ENCODE data around the gene HDAC4.

HDAC4 gene

GRCh38 chr2:239061824-239062570 lies 338.8 kb downstream of the HDAC4 start:
- no peak for DNase-seq (ENCODE audit: low read depth)

DNA sequence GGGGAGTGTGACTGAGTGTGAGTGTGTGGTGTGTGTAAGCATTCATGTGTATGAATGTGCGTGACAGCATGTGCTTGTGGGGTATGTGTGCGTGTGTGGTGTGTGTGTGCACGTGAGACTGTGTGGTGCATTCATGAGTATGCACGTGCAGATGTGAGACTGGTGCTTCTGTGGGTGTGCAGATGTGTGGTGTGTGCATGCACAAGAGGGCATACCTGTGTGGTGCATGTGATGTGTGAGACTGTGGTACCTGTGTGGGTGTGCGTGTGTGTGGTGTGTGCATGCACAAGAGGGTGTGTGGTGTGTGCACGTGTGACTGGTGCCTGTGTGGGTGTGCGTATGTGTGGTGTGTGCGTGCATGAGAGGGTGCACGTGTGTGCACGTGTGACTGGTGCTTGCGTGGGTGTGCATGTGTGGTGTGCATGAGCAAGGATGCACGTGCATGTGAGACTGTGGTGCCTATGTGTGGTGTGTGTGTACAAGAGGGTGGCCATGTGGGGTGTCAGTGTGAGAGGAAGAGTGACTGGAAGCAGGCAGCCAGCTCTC lies 339.6 kb downstream of the HDAC4 start:
- no peak for DNase-seq (ENCODE audit: low read depth)

- no peak for DNase-seq (ENCODE audit: low read depth)
Measured at GRCh38 chr2:239060676-239061075, 340.1 kb downstream of the HDAC4 start.

DNA sequence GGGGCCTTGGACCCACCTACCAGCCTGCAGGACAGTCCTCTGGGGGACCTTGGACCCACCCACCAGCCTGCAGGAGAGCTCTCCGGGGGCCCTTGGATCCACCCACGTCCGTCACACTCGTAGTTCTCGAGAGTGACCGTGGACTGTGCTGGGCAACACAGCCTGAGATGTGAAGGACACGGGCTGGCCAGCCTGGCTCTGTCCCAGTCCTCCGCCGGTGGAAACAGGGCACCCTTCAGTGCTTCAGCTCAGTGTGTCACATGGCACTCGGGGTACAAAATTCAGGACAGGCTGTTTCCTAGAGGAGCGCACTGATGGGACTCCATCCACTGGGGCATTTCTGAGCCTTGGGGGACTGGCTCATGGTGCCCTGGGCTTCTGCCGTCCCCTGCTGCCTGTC lies 341.0 kb downstream of the HDAC4 start:
- no peak for DNase-seq (ENCODE audit: low read depth)

- DNase-seq (ENCODE audit: low read depth), result no peak
Measured at GRCh38 chr2:239058766-239059165, 342.1 kb downstream of the HDAC4 start.

GRCh38 chr2:239057533-239057932 lies 343.3 kb downstream of the HDAC4 start:
- no peak for DNase-seq (ENCODE audit: low read depth)

DNA sequence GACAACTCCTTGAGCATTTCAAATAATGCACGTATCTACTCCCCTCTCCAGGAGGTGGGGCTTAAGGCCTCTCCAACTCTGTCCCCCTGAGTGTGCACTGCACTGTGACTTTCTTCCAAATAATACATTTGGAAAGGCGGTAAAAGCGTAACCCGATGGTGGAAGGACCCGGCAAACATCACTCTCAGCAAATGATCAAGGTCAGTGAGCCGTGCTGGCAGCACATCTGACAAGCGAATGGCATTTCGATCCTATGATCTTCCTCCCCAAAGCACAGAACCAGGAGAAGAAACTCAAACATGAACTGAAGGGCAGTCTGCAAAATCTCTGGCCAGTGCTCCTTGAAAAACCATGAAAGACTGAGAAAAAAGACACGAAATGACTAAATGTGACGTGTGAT lies 344.2 kb downstream of the HDAC4 start:
- DNase-seq (ENCODE audit: low read depth), result no peak

DNA sequence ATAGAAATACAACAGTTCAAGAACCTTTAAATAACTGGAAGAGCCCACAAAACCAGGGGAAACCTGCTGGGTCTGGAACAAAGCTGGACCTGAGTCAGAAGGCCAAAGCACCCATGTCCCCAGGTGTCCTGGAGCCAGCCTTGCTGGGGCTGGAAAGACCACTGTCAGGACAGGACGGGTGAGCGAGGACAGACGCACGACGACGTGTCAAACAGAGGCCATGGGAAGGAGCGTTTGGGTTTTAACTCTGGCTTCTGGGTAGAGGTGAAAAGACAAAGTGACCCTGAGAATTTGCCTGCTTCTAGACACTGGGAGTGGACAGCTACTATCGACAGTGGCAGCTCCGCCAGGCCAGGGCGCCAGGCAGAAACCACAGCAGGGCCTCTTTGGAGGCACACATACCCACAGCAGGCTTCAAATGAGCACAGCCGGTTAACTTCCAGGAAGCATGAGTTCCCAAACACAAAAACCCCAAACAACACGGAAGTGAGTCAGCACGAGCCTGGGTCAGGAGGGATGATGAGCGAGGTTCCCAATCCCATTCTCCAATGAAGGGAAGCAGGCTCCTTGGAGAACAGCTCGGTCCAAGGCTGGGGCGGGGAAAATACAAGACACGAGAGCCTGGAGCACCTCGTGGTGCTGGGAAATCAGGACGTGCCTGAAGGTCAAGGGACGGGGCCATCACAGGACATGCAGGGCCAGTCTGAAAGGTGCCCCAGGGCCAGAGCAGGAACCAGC lies 344.9 kb downstream of the HDAC4 start:
- DNase-seq (ENCODE audit: low read depth), result no peak

DNA sequence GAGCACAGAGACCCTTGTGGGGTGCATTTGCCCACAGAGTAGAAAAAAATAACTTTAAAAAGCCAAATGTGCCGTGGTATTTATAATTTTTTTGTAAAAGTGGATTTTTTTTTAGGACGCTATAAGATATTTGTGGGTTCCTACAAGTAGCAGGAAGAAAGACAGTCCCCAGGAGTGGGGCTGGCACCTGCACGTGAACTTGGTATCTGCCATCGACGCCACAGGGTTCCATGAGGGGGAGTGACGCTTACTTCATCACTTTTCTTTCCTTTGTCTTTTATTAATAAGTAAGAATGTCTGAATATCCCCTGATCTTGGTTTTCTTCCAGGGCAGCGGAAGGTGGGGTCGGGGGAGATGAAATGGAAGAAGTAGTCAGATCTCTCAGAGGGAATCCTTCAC lies 345.9 kb downstream of the HDAC4 start:
- DNase-seq (ENCODE audit: low read depth), result no peak

DNA sequence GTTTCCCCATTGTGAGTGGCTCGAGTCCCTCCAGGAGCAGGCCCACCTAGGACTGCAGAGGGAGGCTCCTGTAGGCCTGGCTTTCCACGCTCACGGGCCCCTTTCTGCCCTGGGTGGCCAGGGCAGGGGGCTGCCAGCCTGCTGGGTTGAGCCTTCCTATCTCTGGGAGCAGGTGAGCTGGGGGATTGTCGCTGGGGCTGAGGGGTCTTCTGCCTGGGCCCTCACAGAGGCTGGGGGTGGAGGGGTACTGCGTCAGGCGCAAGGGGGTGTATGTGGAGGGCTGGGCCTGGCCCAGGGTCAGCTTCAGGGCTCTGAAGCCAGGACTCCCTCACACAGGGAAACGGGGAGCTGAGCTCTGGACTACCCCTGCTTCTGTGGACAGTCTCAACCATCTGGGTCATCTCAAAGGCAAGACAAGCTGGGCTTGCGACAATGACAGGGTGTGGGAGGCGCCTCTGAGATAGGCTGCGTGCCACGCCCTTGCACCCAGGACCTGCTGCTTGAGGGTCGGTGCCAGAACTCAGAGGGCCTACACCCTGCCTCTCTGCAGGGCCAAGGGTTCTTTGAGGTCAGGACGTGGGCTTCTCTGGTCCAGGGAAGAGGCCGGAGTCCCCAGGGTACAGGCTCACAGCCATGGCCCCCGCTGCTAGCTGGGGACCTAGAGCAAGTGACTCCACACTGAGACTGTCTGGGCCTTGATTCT lies 346.9 kb downstream of the HDAC4 start:
- DNase-seq (ENCODE audit: low read depth), result no peak

- DNase-seq (ENCODE audit: low read depth), result no peak
Measured at GRCh38 chr2:239052798-239053665, 347.8 kb downstream of the HDAC4 start.

GRCh38 chr2:239051891-239052445 lies 348.9 kb downstream of the HDAC4 start:
- no peak for DNase-seq (ENCODE audit: low read depth)

GRCh38 chr2:239050252-239050649 lies 350.6 kb downstream of the HDAC4 start:
- no peak for DNase-seq (ENCODE audit: low read depth)

- no peak for DNase-seq (ENCODE audit: low read depth)
Measured at GRCh38 chr2:239049421-239050251, 351.2 kb downstream of the HDAC4 start.

DNA sequence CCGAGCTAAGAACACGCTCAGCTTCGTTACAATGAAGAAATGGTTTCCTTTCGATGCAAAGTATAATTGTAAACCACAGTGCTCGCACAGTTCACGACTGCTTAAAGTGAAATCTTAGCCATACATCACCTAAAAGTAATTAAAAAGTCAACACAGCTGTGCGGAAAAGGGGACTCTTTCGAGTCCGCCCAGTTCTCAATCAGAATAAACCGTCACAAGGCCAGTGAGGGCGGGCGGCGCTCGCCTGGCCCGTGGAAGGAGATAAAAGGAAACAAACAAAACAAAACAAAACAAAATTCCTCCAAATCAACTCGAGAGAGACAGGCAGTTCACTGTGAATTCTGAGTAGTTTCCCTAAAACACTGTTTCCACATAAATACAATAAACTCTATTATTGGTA lies 352.1 kb downstream of the HDAC4 start:
- no peak for DNase-seq (ENCODE audit: low read depth)

- DNase-seq (ENCODE audit: low read depth), result no peak
Measured at GRCh38 chr2:239047861-239048260, 353.0 kb downstream of the HDAC4 start.

DNA sequence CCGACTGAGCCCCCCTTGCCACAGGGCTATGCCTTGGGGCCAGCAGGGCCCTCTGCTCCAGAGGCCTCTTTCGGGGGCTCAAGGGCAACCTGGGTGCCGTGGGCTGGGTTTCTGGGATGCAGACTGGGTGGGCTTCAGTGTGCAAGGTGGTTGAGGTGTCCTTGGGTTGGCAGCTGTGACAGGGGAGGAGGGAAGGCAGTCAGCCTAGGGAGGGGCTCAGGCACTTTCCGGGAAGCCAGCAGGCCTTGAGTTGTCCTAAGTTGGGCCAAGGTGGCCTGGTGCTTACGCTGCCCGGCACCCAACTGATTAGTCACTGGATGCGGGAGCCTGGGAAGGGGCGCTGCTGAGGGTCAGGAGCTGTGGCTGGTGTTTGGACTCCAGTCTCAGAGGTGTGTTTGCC lies 353.4 kb downstream of the HDAC4 start:
- no peak for DNase-seq (ENCODE audit: low read depth)

GRCh38 chr2:239046822-239047221 lies 354.0 kb downstream of the HDAC4 start:
- no peak for DNase-seq (ENCODE audit: low read depth)

- no peak for DNase-seq (ENCODE audit: low read depth)
Measured at GRCh38 chr2:239044336-239044735, 356.5 kb downstream of the HDAC4 start.

DNA sequence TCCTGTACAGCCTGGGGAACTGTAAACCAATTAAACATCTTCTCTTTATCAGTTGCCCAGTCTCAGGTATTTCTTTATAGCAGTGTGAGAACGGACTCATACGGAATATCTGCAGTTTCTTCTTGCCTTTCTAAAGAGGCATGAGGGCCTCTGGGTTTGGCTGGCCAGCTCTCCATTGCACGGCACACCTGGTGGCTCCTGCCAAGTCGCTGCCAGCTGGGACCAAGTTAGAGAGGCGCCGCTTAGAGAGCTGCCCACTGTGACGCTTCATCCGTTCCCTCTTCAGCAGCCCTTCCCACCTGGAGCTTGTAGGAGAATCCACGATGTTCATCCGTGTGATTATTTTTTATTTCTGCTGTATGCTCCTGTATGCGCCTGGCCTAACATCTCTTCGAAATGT lies 357.5 kb downstream of the HDAC4 start:
- no peak for DNase-seq (ENCODE audit: low read depth)
